HepG2 (cell line): ENCODE measurements around the gene TVP23A. TPM values are rescaled to one million over a fixed set of nuclear protein-coding genes. Genes with fewer than 3 reads are reported as not detected.

Source experiments
- MAFF ChIP-seq: IDR thresholded peaks from 2 replicates; pipeline ENCODE4 v1.6.1; 2011; ENCODE audit warnings: low read depth, low read length, improper control_type of control experiment
- SMARCE1 ChIP-seq: fragments of 450-650 bp; IDR thresholded peaks from 2 replicates; pipeline ENCODE4 v1.6.1; 2017; ENCODE audit warnings: borderline replicate concordance
- ZNF646 ChIP-seq: sonication (generic); formaldehyde crosslinking; IDR thresholded peaks from 2 replicates; pipeline ENCODE4 v1.9.0; 2021; ENCODE audit warnings: mild to moderate bottlenecking, missing genetic modification reagents
- polyA plus RNA-seq, 8 experiments: library from polyadenylated mRNA; depleted of rRNA in 3 of 8; stranded (reverse) in 7 of 8; unstranded in 1 of 8; fragments of >200 nt; fragmentation: Illumina TruSeq in 4 of 8; extraction: Trizol in 4 of 8; gene quantifications; 2 replicates each; pipeline versions ENCODE4 v1.2.1 to v1.2.3, GENCODE V29; 2011 to 2016; ENCODE audit warnings: low read depth in 4 of 8, missing spikeins in 1 of 8, mixed read lengths in 1 of 8; ENCODE audit not compliant: insufficient read depth in 1 of 8
- total RNA-seq, 5 experiments: library from RNA; depleted of rRNA; stranded (reverse); fragments of >200 nt; fragmentation: Illumina TruSeq; extraction: Trizol; gene quantifications; 2 replicates each; pipeline ENCODE4 v1.2.3, GENCODE V29; 2016; ENCODE audit warnings: low read depth in 1 of 5

The TVP23A gene
- total and polyA plus RNA-seq, 2 of the 13 experiments (the other 11 are each of a cell fraction or from before 2014, with no cell fraction given): not detected

- TF ChIP-seq ZNF646 (CRISPR knock-in tag) (no peak), MAFF (no peak), SMARCE1 (no peak)
These were observed 89.2 kb downstream of the TVP23A start (continued) for GRCh38 chr16:10729104-10730048.
